Stimulated activated naive CD8-positive, alpha-beta T cell treated with anti-CD3 and anti-CD28 coated beads, Interleukin-15, amount 100 ng/mL, for 72 hours (primary cell): Measurements from ENCODE around the gene CYB561.
"Not testable (repeated sequence)": the region's sequence is repeated elsewhere in the genome, so short reads cannot be mapped to it uniquely, and the experiment has no call there.

Source experiments
- ATAC-seq: fragments of 150-1000 bp; cut with Tn5 transposase; 2 replicates; pipeline ENCODE4 v1.10.0; 2021; ENCODE audit warnings: mild to moderate bottlenecking, moderate library complexity
- DNase-seq, 2 donors: peaks; one replicate each; pipeline ENCODE4 v3.0.0; 2021 to 2022
- H3K27ac Mint-ChIP-seq, 2 donors: one replicate each; pipeline ENCODE4 v1.8.0; 2022; ENCODE audit warnings: mild to moderate bottlenecking in 2 of 2, mixed read lengths in 2 of 2, moderate library complexity in 2 of 2
- H3K27me3 Mint-ChIP-seq: one replicate; pipeline ENCODE4 v1.8.0; 2022; ENCODE audit warnings: mixed read lengths
- H3K4me1 Mint-ChIP-seq: one replicate; pipeline ENCODE4 v1.8.0; 2022; ENCODE audit warnings: mild to moderate bottlenecking, mixed read lengths
- H3K4me3 Mint-ChIP-seq, 2 donors: one replicate each; pipeline ENCODE4 v1.8.0; 2022; ENCODE audit warnings: mild to moderate bottlenecking in 2 of 2, mixed read lengths in 2 of 2, moderate library complexity in 1 of 2
- H3K9me3 Mint-ChIP-seq, 2 donors: one replicate each; pipeline ENCODE4 v1.8.0; 2022; ENCODE audit warnings: mixed read lengths in 2 of 2

CYB561 gene

DNA sequence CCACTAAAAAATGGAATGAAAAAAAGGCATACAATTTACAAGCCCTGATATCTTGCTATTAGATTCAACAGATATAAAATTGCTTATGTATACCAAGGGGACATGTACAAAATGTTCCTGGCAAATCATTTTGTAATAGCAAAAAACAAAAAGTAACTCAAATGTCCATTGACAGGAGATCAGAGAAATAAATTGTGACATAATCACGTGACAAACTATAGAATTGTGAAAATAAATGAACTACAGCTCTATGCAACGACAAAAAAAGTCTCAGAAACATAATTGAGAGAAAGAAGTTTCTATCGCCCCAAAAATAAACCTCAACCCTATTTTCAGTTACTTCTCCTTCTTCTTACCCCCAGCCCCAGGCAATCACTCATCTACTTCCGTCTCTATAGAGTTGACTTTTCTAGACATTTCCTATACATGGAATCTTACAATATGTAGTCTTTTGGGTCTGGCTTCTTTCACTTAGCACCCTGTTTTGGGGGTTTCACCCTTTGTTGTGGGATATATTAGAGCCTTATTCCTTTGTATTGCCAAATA, 18.7 kb upstream of the CYB561 start:
- H3K27ac Mint-ChIP-seq = no peak overlapping the region
- H3K4me1 Mint-ChIP-seq = no peaks in the 10 kb centered on the region
- DNase-seq (no peak), ATAC-seq (no peak)
- H3K27me3 Mint-ChIP-seq = peaks cover 15% of the 10 kb centered on the region
- H3K4me3 Mint-ChIP-seq = no peak overlapping the region
- H3K9me3 Mint-ChIP-seq = no peaks in the 10 kb centered on the region

DNA sequence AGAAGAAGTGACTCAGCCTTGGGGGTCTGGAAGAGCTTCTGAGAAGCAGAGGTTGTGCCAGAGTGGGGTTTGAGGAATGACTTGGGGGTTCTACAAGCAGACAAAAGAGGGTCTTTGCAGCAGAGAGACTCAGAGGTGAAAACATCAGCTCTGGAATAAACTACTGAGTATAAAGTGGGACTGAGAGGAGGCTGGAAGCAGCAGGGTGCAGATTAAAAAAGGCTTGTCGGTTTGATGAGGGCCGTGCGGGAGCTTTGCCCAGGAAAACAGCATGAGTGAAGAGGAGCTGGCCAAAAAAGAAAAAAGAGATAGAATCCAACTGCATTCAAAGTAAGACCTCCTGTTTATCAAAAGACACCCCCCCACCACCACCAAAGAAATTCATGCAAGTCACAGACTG, 17.7 kb upstream of the CYB561 start:
- DNase-seq = no peak
- ATAC-seq = no peak
- Mint-ChIP-seq H3K9me3 (no peaks in the 10 kb centered on the region), H3K4me3 (no peak overlapping the region), H3K4me1 (no peaks in the 10 kb centered on the region), H3K27ac (no peak overlapping the region), H3K27me3 (peaks cover 15% of the 10 kb centered on the region)

DNA sequence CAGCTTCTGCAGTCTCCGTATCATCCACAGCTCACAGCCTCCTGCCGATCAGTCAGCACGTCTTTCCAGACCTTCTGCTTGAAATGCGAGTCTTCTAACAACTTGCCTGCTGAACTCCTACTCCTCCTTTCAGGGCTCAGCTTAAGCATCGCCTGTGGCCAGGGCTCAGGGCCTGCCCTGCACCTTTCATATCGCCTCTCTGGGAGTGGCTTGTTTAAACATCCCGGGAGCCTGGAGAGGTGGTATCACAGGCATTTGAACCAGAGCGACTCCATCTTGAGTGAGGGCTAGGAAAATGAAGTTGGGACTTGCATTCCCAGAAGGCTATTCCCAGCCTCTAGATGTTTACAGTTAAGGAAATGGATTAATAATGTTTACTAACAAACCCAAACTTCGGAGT, 13.9 kb upstream of the CYB561 start:
- ATAC-seq (no peak), DNase-seq (no peak)
- H3K4me3 Mint-ChIP-seq = no peak overlapping the region
- H3K27me3 Mint-ChIP-seq = peaks cover 23% of the 10 kb centered on the region
- H3K9me3 Mint-ChIP-seq = no peaks in the 10 kb centered on the region
- no peak overlapping the region for H3K27ac Mint-ChIP-seq
- H3K4me1 Mint-ChIP-seq = no peaks in the 10 kb centered on the region

DNA sequence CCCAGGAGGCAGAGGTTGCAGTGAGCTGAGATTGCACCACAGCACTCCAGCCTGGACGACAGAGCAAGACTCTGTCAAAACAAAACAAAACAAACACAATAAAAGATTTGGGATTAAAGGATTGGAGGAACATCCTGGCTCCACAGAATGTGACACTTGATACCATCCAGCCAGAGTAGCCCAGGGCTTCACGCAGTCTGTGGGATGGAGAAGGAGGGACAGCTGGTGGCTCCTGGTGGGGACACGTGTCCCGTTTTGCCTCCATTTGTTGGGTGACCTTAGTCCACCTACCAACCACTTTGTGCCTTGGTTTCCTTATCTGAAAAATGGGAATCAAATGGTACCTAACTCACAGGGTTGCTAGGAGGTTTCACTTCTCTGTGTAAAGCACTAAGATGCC, 12.4 kb upstream of the CYB561 start:
- Mint-ChIP-seq H3K27ac (no peak overlapping the region), H3K4me3 (no peak overlapping the region), H3K4me1 (no peaks in the 10 kb centered on the region), H3K9me3 (no peaks in the 10 kb centered on the region), H3K27me3 (peaks cover 23% of the 10 kb centered on the region)
- DNase-seq = no peak
- ATAC-seq = no peak

DNA sequence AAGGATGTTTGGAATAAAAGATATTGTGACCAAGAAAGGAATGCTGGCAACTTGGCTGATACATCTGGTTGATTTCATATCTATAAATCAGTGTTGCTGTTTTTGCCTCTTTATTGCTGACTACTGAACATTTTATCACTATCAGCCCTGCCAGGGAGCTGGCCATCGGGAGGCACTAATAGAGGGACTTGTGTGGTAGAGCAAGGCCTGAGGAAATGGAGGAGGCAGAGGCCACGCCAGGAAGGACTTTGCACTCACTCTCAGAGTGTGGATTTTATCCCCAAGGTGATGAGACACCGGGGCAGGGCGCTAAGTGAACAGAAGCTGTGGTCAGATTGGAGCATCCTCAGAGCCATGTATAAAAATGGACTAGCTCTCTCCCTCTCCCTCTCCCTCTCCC, 9.3 kb upstream of the CYB561 start:
- Mint-ChIP-seq H3K4me3 (no peak overlapping the region), H3K27ac (no peak overlapping the region), H3K9me3 (no peaks in the 10 kb centered on the region)

DNA sequence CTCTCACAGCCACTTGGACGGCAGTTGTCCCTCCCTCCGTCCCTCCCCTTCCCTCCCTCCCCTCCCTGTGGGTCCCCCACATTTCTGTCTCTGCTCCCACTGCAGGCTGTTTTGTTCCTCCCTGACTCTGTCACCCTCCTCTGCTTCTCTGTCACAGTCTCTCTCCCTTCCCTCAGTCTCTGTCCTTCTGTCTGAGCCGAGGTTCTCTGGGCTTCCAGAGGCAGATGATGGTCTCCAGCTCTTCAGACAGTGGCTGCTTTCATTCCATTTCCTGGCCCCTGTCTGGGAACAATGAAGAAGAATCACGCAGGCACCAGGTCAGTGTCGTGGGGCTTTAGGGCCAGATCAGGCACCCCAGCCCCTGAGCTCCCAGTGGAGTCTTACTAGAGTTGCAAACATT, 8.8 kb upstream of the CYB561 start:
- no peak for DNase-seq
- no peak overlapping the region for H3K27ac Mint-ChIP-seq
- peaks cover 23% of the 10 kb centered on the region for H3K27me3 Mint-ChIP-seq
- no peak overlapping the region for H3K4me3 Mint-ChIP-seq
- ATAC-seq = peak; percentile 13
- no peaks in the 10 kb centered on the region for H3K9me3 Mint-ChIP-seq
- H3K4me1 Mint-ChIP-seq = peaks cover 9% of the 10 kb centered on the region

More for the DNA sequence above, 9.3 kb upstream of the CYB561 start:
- ATAC-seq (no peak), DNase-seq (no peak)
- peaks cover 4% of the 10 kb centered on the region for H3K4me1 Mint-ChIP-seq
- H3K27me3 Mint-ChIP-seq = peaks cover 19% of the 10 kb centered on the region

DNA sequence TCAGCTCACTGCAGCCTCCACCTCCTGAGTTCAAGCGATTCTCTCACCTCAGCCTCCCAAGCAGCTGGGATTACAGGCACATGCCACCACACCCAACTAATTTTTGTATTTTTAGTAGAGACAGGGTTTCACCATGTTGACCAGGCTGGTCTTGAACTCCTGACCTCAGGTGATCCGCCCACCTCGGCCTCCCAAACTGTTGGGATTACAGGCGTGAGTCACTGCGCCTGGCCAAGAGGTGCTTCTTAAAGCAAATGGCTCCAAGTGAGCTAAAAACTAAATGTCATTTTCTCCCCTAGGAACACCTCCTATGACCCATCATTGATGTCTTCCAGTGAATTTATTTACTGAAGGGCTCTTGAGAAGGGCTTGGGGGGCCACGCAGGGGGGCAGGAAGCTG, 8.3 kb upstream of the CYB561 start:
- Mint-ChIP-seq H3K27me3 (peaks cover 25% of the 10 kb centered on the region), H3K4me1 (peaks cover 13% of the 10 kb centered on the region)
- DNase-seq, H3K9me3 Mint-ChIP-seq, ATAC-seq, H3K4me3 Mint-ChIP-seq, H3K27ac Mint-ChIP-seq: not testable (repeated sequence)

DNA sequence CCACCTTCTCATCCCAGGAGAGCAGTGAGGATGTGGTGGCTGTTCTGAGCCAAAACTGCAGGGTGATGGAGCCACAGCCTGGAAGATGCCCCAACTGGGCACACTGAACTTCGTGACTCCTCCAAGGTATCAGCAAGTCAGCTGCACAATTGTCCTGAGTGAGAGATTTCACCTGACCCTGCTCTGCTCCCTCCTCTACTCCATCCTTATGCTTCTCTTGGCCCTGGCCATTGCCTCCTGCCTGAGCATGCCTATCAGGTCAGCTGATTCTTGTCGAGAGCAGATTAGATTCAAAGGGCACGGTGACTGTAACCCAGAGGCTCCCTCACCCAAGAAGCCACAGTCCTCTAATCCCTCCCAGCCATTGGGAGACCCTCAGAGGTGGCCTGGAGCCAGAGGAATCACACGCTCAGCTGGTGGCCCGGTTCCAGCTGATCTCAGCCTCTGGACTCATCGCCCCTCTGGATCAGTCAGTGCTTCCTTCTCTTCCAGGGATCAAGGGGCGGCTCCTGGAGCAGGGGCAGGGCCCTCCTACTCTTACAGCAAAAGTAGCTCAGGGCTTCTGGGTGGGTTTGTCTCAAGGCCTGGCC, 7.0 kb upstream of the CYB561 start:
- Mint-ChIP-seq H3K27ac (no peak overlapping the region), H3K4me3 (no peak overlapping the region), H3K27me3 (peaks cover 30% of the 10 kb centered on the region), H3K4me1 (peaks cover 20% of the 10 kb centered on the region), H3K9me3 (no peaks in the 10 kb centered on the region)
- ATAC-seq = no peak
- no peak for DNase-seq

DNA sequence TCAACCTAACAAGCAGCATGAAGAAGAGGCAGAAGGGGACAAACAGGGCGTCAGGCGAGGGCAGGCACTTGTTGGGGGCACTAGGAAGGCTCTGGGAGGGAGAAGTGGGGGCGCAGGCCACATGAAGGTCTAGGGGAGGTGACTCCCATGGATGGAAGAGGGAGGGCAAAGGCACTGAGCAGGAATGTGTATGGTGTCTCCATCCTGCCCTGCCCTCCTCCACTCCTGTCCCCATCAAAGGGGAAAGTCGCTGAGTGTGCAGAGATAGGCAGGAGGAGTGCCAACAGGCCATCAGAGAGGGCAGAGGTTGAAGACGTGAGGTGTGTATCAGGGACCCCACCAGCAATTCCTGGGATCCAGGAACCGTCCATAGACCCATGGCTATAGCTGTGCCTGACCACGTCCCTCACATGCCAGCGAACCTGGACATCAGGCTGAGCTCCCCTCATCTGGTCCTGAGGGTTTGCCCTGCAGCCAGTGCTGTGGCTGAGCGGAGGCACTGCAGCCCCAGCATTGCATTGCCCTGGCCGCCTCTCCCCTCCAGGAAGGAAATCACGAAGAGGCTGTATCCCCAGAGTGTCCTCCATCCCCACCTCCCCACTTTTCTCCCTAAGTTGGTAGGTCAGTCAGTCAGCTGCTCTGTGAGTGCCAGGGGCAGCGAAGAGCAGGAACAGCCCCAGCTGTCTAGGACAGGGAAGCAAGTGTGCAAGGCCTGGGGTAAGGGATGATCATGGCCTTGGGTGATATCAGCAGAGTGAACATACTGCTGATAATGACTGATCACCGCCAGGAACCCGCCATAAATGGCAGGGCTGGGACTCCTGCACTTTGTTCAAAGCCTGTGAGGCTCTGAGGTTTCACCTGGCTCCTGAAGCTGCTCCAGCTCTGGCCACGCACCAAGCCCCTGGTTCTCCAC, 6.2 kb upstream of the CYB561 start:
- ATAC-seq (no peak), DNase-seq (no peak)
- Mint-ChIP-seq H3K27ac (no peak overlapping the region), H3K9me3 (no peaks in the 10 kb centered on the region), H3K27me3 (peaks cover 25% of the 10 kb centered on the region), H3K4me1 (peaks cover 27% of the 10 kb centered on the region), H3K4me3 (no peak overlapping the region)

DNA sequence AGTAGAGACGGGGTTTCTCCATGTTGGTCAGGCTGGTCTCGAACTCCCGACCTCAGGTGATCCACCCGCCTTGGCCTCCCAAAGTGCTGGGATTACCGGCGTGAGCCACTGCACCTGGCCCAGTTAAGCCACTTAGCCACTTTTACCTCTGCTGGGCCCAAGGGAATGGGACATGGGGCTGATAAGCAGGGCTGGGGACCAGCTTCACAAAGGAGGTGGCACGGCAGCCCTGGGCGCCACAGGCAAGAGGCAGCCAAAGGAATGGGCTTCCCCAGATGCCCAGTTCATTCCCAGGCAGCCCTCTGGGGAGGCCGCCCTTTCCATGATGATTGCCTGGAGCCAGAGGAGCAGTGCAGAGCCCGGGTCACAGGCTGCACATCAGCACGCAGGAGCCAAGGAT, 5.0 kb upstream of the CYB561 start:
- Mint-ChIP-seq H3K27ac (no peak overlapping the region), H3K9me3 (no peaks in the 10 kb centered on the region), H3K27me3 (peaks cover 25% of the 10 kb centered on the region), H3K4me1 (peaks cover 32% of the 10 kb centered on the region), H3K4me3 (no peak overlapping the region)
- no peak for DNase-seq
- no peak for ATAC-seq

DNA sequence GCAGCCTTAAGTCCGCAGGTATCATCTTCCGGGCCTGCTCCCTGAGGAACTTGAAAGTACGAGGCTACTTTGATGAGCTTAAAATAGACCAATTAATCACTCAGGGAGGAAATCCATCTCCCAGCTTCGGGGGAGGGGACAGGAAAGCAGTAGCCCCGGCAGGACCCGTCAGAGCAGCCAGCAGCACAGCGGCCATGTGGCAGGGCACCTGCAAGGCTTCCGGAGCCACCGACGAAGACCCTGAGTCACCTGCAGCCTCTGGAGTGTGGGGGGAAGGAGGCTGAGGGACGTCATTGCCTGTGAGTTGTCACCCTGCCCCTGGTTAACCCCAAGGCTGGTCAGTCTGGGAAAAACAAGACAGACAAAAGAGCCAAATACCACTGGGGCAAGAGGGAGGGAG, 4.4 kb upstream of the CYB561 start:
- H3K4me1 Mint-ChIP-seq = peaks cover 32% of the 10 kb centered on the region
- H3K4me3 Mint-ChIP-seq = no peak overlapping the region
- DNase-seq (no peak), ATAC-seq (no peak)
- peaks cover 25% of the 10 kb centered on the region for H3K27me3 Mint-ChIP-seq
- peak overlapping the region in 1 of 2 donors; percentile 77 for H3K27ac Mint-ChIP-seq
- H3K9me3 Mint-ChIP-seq = no peaks in the 10 kb centered on the region

DNA sequence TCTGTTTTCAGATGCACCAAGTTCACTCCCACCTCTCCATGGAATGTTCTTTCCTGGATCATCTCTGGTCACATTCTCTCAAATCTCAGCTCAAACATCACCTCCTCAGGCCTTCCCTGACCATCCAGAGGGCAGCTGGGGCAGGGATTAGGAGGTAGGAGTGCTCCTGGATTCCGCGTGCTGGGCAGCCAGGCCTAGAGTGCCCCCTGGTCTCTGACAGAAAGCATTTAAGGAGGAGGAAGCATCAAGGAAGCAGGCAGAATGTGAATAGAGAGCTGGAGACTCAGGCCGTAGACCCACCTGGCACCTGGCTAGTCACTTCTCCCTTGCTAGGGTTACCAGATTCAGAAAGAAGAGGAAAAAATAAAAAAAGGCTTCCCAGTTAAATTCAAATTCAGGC, 2.5 kb upstream of the CYB561 start:
- Mint-ChIP-seq H3K4me1 (peaks cover 32% of the 10 kb centered on the region), H3K27ac (no peak overlapping the region)

DNA sequence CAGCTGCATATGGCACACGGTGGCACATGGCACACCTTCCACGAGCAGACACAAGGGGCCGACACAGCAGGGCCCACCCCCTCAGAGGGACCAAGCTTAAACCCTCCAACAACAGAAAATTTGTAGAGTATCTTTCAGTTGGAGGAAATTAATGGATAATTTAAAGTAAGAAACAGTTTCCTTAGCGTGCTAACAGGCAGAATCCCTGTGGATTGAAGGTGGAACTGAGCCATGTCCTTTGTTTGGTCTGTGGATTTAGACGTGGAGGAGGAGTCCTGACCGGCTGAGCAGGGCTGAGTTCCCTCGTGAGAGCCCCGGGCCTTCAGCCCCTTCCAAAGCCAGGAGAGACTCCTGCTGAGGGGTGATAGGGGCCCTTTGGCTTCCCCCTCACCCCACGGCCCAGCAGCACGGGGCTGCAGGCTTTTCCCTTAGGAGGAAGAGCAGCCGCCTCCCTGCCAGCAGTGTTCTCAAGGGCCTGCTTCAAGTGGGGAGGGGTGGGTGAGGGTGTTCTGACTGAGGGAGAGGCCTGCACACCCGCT, 1.4 kb upstream of the CYB561 start:
- H3K4me1 Mint-ChIP-seq = peaks cover 37% of the 10 kb centered on the region
- ATAC-seq (no peak), DNase-seq (no peak)
- no peaks in the 10 kb centered on the region for H3K9me3 Mint-ChIP-seq
- peak overlapping the region; percentile 74 to 85 for H3K27ac Mint-ChIP-seq
- peaks cover 24% of the 10 kb centered on the region for H3K27me3 Mint-ChIP-seq
- H3K4me3 Mint-ChIP-seq = peak overlapping the region; percentile 71 to 73

More for the DNA sequence above, 2.5 kb upstream of the CYB561 start:
- DNase-seq = no peak
- no peaks in the 10 kb centered on the region for H3K9me3 Mint-ChIP-seq
- peak overlapping the region; percentile 10 to 17 for H3K4me3 Mint-ChIP-seq
- H3K27me3 Mint-ChIP-seq = peaks cover 25% of the 10 kb centered on the region
- ATAC-seq = no peak

DNA sequence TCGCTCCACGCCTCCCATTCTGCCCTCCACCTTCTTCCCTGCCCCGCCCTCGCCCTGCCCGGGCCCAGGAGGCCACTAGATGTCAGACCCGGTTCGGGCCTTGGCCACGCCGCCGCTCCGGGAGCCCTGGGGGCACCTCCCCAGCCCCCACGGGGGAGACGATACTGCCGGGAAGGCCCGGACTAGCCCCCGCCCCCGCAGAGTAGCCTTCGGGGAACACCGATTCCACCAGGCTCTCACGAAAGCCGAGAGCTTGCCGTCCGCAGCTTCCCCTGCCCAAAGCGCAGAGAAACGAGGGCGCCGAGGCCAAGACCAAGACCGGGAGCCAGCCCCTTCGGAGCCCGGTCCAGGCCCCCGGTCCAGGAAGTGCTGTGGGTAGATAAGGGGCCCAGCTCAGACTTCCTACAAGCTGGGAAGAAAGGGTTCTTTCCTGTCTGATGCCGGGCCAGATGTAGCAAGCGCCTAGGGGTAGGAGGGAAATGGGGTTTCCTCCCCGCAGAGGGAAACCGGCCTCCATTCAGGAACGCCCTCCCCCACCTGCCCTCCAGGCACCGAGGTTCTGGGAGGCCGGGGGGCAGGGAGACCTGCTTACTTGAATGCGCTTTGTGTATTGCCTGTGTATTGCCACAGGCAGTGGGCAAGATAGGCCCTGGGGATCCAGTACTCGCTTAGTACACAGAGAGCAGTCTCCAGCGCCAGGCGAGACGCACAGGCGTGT, 806 bp upstream of the CYB561 start:
- Mint-ChIP-seq H3K27me3 (peaks cover 18% of the 10 kb centered on the region), H3K27ac (peak overlapping the region; percentile 74 to 85), H3K4me1 (peaks cover 40% of the 10 kb centered on the region), H3K4me3 (peak overlapping the region; percentile 71 to 73), H3K9me3 (no peaks in the 10 kb centered on the region)
- DNase-seq (peak; percentile 50 to 69), ATAC-seq (peak; percentile 57)

DNA sequence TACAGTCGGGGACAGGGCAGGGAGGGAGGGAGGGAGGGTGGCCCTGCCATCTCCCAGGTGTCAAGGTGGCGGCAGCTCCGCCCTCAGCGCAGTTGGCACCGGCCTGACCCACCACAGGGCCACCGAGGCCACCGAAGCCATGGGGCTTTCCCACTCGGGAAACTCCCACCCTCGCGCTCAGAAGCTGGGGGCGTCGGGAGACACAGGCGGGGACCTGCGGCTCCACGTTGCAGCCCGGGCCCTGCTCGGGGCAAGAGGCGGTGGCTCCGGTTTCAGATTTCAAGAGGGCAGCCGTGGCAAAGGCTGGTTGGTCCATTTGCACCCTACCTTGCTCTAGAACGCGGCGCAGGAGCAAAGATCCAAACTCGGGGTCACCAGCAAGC, 544 bp downstream of the CYB561 start:
- peak overlapping the region; percentile 13 to 19 for H3K27ac Mint-ChIP-seq
- peaks cover 16% of the 10 kb centered on the region for H3K27me3 Mint-ChIP-seq
- ATAC-seq (peak; percentile 39), DNase-seq (peak; percentile 36 to 54)
- peaks cover 45% of the 10 kb centered on the region for H3K4me1 Mint-ChIP-seq
- peak overlapping the region; percentile 49 to 78 for H3K4me3 Mint-ChIP-seq
- no peaks in the 10 kb centered on the region for H3K9me3 Mint-ChIP-seq
